Mammary epithelial cell (primary cell): ENCODE data around the gene TATDN2.

Source experiments
- EZH2 ChIP-seq: IDR thresholded peaks from 2 replicates; pipeline ENCODE4 v1.6.1; 2012; ENCODE audit warnings: low read length, inconsistent platforms, borderline replicate concordance
- TF ChIP-seq, protein P1 (sequence below), 2 donors: IDR thresholded peaks in 1 of 2; conservative IDR thresholded peaks in 1 of 2; 2 replicates each; pipeline ENCODE4 v1.5.1; 2011 to 2012; ENCODE audit warnings: inconsistent platforms in 2 of 2, low read length in 2 of 2, mild to moderate bottlenecking in 2 of 2, control low read depth in 1 of 2, low read depth in 1 of 2; ENCODE audit not compliant: insufficient read depth in 1 of 2; ENCODE audit errors: extremely low read depth in 1 of 2

- TF ChIP-seq, protein P1, sequence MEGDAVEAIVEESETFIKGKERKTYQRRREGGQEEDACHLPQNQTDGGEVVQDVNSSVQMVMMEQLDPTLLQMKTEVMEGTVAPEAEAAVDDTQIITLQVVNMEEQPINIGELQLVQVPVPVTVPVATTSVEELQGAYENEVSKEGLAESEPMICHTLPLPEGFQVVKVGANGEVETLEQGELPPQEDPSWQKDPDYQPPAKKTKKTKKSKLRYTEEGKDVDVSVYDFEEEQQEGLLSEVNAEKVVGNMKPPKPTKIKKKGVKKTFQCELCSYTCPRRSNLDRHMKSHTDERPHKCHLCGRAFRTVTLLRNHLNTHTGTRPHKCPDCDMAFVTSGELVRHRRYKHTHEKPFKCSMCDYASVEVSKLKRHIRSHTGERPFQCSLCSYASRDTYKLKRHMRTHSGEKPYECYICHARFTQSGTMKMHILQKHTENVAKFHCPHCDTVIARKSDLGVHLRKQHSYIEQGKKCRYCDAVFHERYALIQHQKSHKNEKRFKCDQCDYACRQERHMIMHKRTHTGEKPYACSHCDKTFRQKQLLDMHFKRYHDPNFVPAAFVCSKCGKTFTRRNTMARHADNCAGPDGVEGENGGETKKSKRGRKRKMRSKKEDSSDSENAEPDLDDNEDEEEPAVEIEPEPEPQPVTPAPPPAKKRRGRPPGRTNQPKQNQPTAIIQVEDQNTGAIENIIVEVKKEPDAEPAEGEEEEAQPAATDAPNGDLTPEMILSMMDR (conservative IDR thresholded peaks at IDR 0.05 in 1 of 2, IDR thresholded peaks at IDR 0.05 in 1 of 2; ENCODE audit: extremely low read depth in 1 of 2, insufficient read depth in 1 of 2, low read depth in 1 of 2, low read length in 2 of 2), result no peak
- TF ChIP-seq EZH2, result no peak
These were observed 45.8 kb downstream of the TATDN2 start for GRCh38 chr3:10294030-10294586.
